ENCODE data around the gene GNG7. TPM values are rescaled to one million over a fixed set of nuclear protein-coding genes. Genes with fewer than 3 reads are reported as not detected.

The GNG7 gene
- total RNA-seq, 1 donor from 2014 or later = 1.8 TPM

- no peak overlapping the region for H3K27ac Mint-ChIP-seq (ENCODE audit: unreplicated experiment)
- H4K20me1 ChIP-seq (ENCODE audit: insufficient read depth, low read length) = no peaks in the 10 kb centered on the region
- no peak overlapping the region for H3K4me2 ChIP-seq (ENCODE audit: low read length)
- H3K27me3 ChIP-seq (ENCODE audit: insufficient read depth, low read length) = no peaks in the 10 kb centered on the region
- H3K27me3 Mint-ChIP-seq (ENCODE audit: low read depth, unreplicated experiment) = no peaks in the 10 kb centered on the region
- peaks cover 10% of the 10 kb centered on the region for H3K4me1 ChIP-seq (ENCODE audit: insufficient read depth, low read length)
- no peaks in the 10 kb centered on the region for H3K9me3 ChIP-seq (ENCODE audit: insufficient read depth, low read depth, low read length)
- H3K4me3 Mint-ChIP-seq (ENCODE audit: unreplicated experiment) = no peak overlapping the region
- DNase-seq (ENCODE audit: low read depth) (no peak), FAIRE-seq (no peak)
- no peaks in the 10 kb centered on the region for H3K36me3 ChIP-seq (ENCODE audit: insufficient read depth, low read length)
- H3K79me2 ChIP-seq (ENCODE audit: insufficient read depth, low read length) = no peaks in the 10 kb centered on the region
- H3K4me1 Mint-ChIP-seq (ENCODE audit: low read depth, unreplicated experiment) = peaks cover 15% of the 10 kb centered on the region
- H3K27ac ChIP-seq (ENCODE audit: low read depth, low read length) = no peak overlapping the region
- H3K9me3 Mint-ChIP-seq (ENCODE audit: unreplicated experiment) = no peaks in the 10 kb centered on the region
- no peak overlapping the region for H3K4me3 ChIP-seq (ENCODE audit: insufficient read depth, low read depth, low read length)
- no peak overlapping the region for H3K9ac ChIP-seq (ENCODE audit: low read length)
- H3K36me3 Mint-ChIP-seq (ENCODE audit: low read depth, unreplicated experiment) = no peaks in the 10 kb centered on the region
- H2AFZ ChIP-seq (ENCODE audit: low read depth, low read length) = no peak overlapping the region
- TF ChIP-seq CTCF (IDR thresholded peaks at IDR 0.05; ENCODE audit: insufficient read depth, low read depth, low read length) (no peak), EZH2 (IDR thresholded peaks at IDR 0.05; ENCODE audit: insufficient read depth, low read length) (no peak)
These were observed 146.0 kb downstream of the GNG7 start for GRCh38 chr19:2556221-2557092.

- FAIRE-seq (no peak), DNase-seq (ENCODE audit: low read depth) (no peak)
- peaks cover 10% of the 10 kb centered on the region for H3K4me1 ChIP-seq (ENCODE audit: insufficient read depth, low read length)
- H2AFZ ChIP-seq (ENCODE audit: low read depth, low read length) = peak overlapping the region; percentile 23
- H3K36me3 ChIP-seq (ENCODE audit: insufficient read depth, low read length) = no peaks in the 10 kb centered on the region
- no peak overlapping the region for H3K4me3 ChIP-seq (ENCODE audit: insufficient read depth, low read depth, low read length)
- no peak overlapping the region for H3K9ac ChIP-seq (ENCODE audit: low read length)
- no peaks in the 10 kb centered on the region for H3K9me3 ChIP-seq (ENCODE audit: insufficient read depth, low read depth, low read length)
- H3K4me2 ChIP-seq (ENCODE audit: low read length) = peak overlapping the region; percentile 4
- no peaks in the 10 kb centered on the region for H4K20me1 ChIP-seq (ENCODE audit: insufficient read depth, low read length)
- no peaks in the 10 kb centered on the region for H3K27me3 ChIP-seq (ENCODE audit: insufficient read depth, low read length)
- TF ChIP-seq CTCF (IDR thresholded peaks at IDR 0.05; ENCODE audit: insufficient read depth, low read depth, low read length) (no peak), EZH2 (IDR thresholded peaks at IDR 0.05; ENCODE audit: insufficient read depth, low read length) (no peak)
- peaks cover 15% of the 10 kb centered on the region for H3K4me1 Mint-ChIP-seq (ENCODE audit: low read depth, unreplicated experiment)
- peak overlapping the region; percentile 16 for H3K27ac ChIP-seq (ENCODE audit: low read depth, low read length)
- no peaks in the 10 kb centered on the region for H3K36me3 Mint-ChIP-seq (ENCODE audit: low read depth, unreplicated experiment)
- no peaks in the 10 kb centered on the region for H3K9me3 Mint-ChIP-seq (ENCODE audit: unreplicated experiment)
- no peaks in the 10 kb centered on the region for H3K79me2 ChIP-seq (ENCODE audit: insufficient read depth, low read length)
- H3K4me3 Mint-ChIP-seq (ENCODE audit: unreplicated experiment) = peak overlapping the region; percentile 11
- no peaks in the 10 kb centered on the region for H3K27me3 Mint-ChIP-seq (ENCODE audit: low read depth, unreplicated experiment)
- peak overlapping the region; percentile 93 for H3K27ac Mint-ChIP-seq (ENCODE audit: unreplicated experiment)
These were observed 146.9 kb downstream of the GNG7 start for GRCh38 chr19:2555422-2556220.

Data from astrocyte (in vitro differentiated cells and primary cell).